Smooth muscle cell (in vitro differentiated cells): ENCODE results near the gene RSPRY1. TPM values are rescaled to one million over a fixed set of nuclear protein-coding genes. Genes with fewer than 3 reads are reported as not detected.

Experiments used
- DNase-seq: peaks from one replicate; lab custom pipeline; 2025; ENCODE audit not compliant: unreplicated experiment; lab: John Stamatoyannopoulos, UW
- H2AFZ ChIP-seq: fragments of 200-600 bp; sonication (generic); 2 replicates; pipeline ENCODE4 v1.6.0; 2016; ENCODE audit warnings: antibody characterized with exemption, low read depth, mild to moderate bottlenecking
- H3F3A ChIP-seq: fragments of 200-600 bp; sonication (generic); 2 replicates; pipeline ENCODE4 v1.6.0; 2017; ENCODE audit warnings: antibody characterized with exemption, low read depth
- H3K27ac ChIP-seq: fragments of 200-600 bp; sonication (generic); 2 replicates; pipeline ENCODE4 v1.5.1; 2016; ENCODE audit warnings: low read depth, mild to moderate bottlenecking
- H3K27me3 ChIP-seq: fragments of 200-600 bp; sonication (generic); 2 replicates; pipeline ENCODE4 v1.6.1; 2016; ENCODE audit warnings: low read depth, mild to moderate bottlenecking
- H3K36me3 ChIP-seq: fragments of 200-600 bp; sonication (generic); 2 replicates; pipeline ENCODE4 v1.5.1; 2016; ENCODE audit warnings: low read depth
- H3K4me1 ChIP-seq: fragments of 200-600 bp; sonication (generic); 2 replicates; pipeline ENCODE4 v1.5.1; 2016; ENCODE audit warnings: low read depth
- H3K4me2 ChIP-seq: fragments of 200-600 bp; sonication (generic); 2 replicates; pipeline ENCODE4 v1.6.0; 2016; ENCODE audit warnings: mild to moderate bottlenecking
- H3K4me3 ChIP-seq: fragments of 200-600 bp; sonication (generic); 2 replicates; pipeline ENCODE4 v1.5.1; 2016; ENCODE audit warnings: mild to moderate bottlenecking
- H3K79me2 ChIP-seq: fragments of 200-600 bp; sonication (generic); 2 replicates; pipeline ENCODE4 v1.6.0; 2016; ENCODE audit warnings: low read depth, mild to moderate bottlenecking
- H3K9ac ChIP-seq: fragments of 200-600 bp; sonication (generic); 2 replicates; pipeline ENCODE4 v1.6.0; 2016; ENCODE audit warnings: low read depth
- H3K9me3 ChIP-seq: fragments of 200-600 bp; sonication (generic); replicated peaks from 2 replicates; pipeline ENCODE4 v1.5.1; 2016; ENCODE audit warnings: low read depth
- H4K20me1 ChIP-seq: fragments of 200-600 bp; sonication (generic); 2 replicates; pipeline ENCODE4 v1.6.0; 2016; ENCODE audit warnings: low read depth
- WGBS: methylation state at CpG from one replicate; pipeline ENCODE4 v1.1.7; 2016; ENCODE audit warnings: low lambda C conversion rate; 5-methylcytosine and 5-hydroxymethylcytosine counted together
- polyA plus RNA-seq: library from polyadenylated mRNA; unstranded; fragments of >200 nt; fragmentation: Nextera tagmentation; extraction: Ambion mirVana; gene quantifications from 2 replicates; pipeline ENCODE4 v1.2.1, GENCODE V29; 2016
- total RNA-seq: library from RNA; depleted of rRNA; stranded (reverse); fragments of >200 nt; gene quantifications from 2 replicates; pipeline ENCODE4 v1.2.3, GENCODE V29; 2014
- TF ChIP-seq, protein P1 (sequence below): fragments of 200-600 bp; sonication (generic); IDR thresholded peaks from 2 replicates; pipeline ENCODE4 v1.5.1; 2017; ENCODE audit warnings: borderline replicate concordance, mild to moderate bottlenecking, antibody characterized with exemption; ENCODE audit not compliant: insufficient read depth, poor library complexity, severe bottlenecking

RSPRY1 gene
- total and polyA plus RNA-seq, 2 experiments from 2014 or later: 42.0 to 57.1 TPM

DNA sequence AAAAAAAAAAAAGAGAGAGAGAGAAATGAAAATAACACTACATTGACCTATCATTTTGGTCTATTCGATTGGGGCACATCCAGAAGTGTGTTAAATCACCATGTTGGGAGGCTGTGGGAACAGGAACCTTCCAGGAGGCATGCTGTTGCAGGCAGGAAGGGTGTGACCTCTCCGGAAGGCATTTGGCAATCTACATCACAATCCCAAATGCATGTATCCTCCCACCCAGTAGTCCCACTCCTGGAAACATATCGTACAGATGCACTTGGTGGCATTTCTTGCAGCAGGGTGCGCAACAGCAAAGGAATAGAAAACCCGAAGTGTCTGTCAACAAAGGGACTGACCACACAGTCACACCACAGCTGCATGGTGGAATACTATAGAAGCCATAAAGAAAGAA, 90.5 kb downstream of the RSPRY1 start:
- WGBS: 80% methylated on average over 5 of the region's 5 CpGs
- no peaks in the 10 kb centered on the region for H3K36me3 ChIP-seq
- H3K27ac ChIP-seq: no peak overlapping the region
- no peak overlapping the region for H3K4me2 ChIP-seq
- no peaks in the 10 kb centered on the region for H3K27me3 ChIP-seq
- DNase-seq: no peak
- H2AFZ ChIP-seq: no peak overlapping the region
- no peak overlapping the region for H3K9ac ChIP-seq
- no peaks in the 10 kb centered on the region for H3F3A ChIP-seq
- H3K4me1 ChIP-seq: peaks cover 3% of the 10 kb centered on the region
- H3K9me3 ChIP-seq: no peaks in the 10 kb centered on the region
- no peaks in the 10 kb centered on the region for H4K20me1 ChIP-seq
- no peak overlapping the region for H3K4me3 ChIP-seq
- TF ChIP-seq, protein P1, sequence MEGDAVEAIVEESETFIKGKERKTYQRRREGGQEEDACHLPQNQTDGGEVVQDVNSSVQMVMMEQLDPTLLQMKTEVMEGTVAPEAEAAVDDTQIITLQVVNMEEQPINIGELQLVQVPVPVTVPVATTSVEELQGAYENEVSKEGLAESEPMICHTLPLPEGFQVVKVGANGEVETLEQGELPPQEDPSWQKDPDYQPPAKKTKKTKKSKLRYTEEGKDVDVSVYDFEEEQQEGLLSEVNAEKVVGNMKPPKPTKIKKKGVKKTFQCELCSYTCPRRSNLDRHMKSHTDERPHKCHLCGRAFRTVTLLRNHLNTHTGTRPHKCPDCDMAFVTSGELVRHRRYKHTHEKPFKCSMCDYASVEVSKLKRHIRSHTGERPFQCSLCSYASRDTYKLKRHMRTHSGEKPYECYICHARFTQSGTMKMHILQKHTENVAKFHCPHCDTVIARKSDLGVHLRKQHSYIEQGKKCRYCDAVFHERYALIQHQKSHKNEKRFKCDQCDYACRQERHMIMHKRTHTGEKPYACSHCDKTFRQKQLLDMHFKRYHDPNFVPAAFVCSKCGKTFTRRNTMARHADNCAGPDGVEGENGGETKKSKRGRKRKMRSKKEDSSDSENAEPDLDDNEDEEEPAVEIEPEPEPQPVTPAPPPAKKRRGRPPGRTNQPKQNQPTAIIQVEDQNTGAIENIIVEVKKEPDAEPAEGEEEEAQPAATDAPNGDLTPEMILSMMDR: no peak
- no peaks in the 10 kb centered on the region for H3K79me2 ChIP-seq

DNA sequence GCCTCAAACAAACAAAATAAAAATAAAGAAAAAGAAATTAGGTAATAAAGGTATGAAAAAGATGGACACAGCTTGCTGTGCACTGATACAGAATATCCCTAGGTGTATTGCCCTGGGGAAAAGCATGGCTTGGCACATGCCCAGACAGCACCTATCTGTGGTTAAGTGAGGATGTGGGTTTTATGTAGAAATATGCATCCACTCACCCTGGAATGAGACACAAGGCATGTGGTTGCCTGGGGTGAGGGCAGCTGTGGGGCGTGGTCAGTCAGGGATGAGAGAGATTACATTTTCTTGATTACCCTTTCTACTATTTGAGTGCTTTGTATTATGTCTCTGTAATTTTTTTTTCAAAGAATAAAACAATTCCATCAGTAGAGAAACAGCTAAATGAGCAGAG, 91.5 kb downstream of the RSPRY1 start:
- Histone ChIP-seq H3K36me3 (no peaks in the 10 kb centered on the region), H3K9me3 (no peaks in the 10 kb centered on the region), H3F3A (no peaks in the 10 kb centered on the region), H3K27me3 (peaks cover under 1% of the 10 kb centered on the region), H3K9ac (no peak overlapping the region), H3K4me1 (peaks cover 3% of the 10 kb centered on the region), H2AFZ (no peak overlapping the region), H3K27ac (no peak overlapping the region), H3K4me3 (no peak overlapping the region), H3K4me2 (no peak overlapping the region), H3K79me2 (no peaks in the 10 kb centered on the region), H4K20me1 (no peaks in the 10 kb centered on the region)
- 68% methylated on average over 1 of the region's 1 CpG for WGBS
- DNase-seq: no peak
- TF ChIP-seq, protein P1: no peak

DNA sequence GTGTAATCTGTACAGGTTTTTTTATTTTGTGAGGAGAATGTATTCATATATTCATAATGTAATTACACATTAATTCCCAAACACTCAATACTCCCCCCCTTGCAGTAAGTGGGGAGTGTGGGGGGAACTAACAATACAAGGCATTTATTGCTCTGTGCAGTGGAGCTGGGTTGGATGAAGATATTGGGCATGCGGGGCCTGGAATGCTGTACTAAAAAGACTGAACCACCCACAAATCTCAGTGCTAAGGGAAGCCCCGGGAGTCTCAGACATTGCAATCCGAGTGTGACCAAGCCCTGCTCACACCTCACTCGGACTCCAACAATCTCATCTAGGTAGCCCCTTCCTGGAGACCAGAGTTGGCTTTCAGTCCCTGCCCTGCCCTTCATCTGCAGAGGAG, 92.4 kb downstream of the RSPRY1 start:
- TF ChIP-seq, protein P1: no peak
- Histone ChIP-seq H4K20me1 (no peaks in the 10 kb centered on the region), H2AFZ (no peak overlapping the region), H3K4me1 (no peaks in the 10 kb centered on the region), H3K4me2 (no peak overlapping the region), H3K9ac (no peak overlapping the region), H3K36me3 (no peaks in the 10 kb centered on the region), H3K9me3 (no peaks in the 10 kb centered on the region), H3K27me3 (peaks cover 10% of the 10 kb centered on the region), H3F3A (no peaks in the 10 kb centered on the region), H3K4me3 (no peak overlapping the region), H3K79me2 (no peaks in the 10 kb centered on the region), H3K27ac (no peak overlapping the region)
- DNase-seq: no peak
- WGBS: 90% methylated on average over 4 of the region's 4 CpGs

DNA sequence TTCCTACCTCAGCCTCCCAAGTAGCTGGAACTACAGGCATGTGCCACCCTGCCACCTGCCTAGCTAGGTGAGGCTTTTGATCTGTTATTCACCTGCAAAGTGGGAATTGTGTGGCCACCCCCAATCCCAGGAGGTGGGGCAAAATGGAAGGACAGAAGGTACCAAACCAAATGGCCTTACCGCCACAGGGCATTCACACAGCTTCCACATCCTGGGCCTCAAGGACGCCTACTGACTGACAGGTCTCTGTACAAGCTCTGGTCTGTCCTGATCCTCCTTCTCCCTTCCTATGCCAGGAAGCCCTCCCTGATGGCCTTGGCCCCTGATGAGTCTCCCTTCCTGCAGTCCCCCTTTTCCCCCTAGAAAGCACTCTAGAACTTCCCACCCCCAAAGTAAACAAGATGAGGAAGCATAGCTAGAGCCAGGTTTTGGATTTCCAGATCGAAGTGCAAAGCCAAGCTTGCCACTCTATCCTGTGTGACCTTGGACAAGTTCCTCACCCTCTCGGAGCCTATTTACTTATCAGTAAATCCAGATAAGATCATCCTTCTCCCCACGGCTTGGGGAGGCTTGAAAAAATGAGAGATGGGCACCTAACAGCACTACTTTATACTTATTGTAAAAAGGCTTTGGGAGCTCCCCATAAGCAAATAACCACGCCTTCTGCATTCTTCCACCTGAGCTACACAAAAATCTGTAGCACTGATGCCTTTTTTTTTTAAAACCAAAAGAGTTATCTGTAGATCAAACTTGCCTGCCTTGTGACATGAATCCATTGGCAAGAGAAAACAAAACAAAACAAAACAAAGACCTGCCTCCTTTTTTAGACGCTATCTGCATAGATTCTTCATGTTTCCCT, 93.9 kb downstream of the RSPRY1 start:
- H3K27ac ChIP-seq: no peak overlapping the region
- no peak overlapping the region for H3K4me2 ChIP-seq
- H3K27me3 ChIP-seq: peaks cover 22% of the 10 kb centered on the region

More for the DNA sequence above, 93.9 kb downstream of the RSPRY1 start:
- H4K20me1 ChIP-seq: no peaks in the 10 kb centered on the region
- H3K4me3 ChIP-seq: no peak overlapping the region
- no peaks in the 10 kb centered on the region for H3K4me1 ChIP-seq
- no peak for DNase-seq
- no peaks in the 10 kb centered on the region for H3K36me3 ChIP-seq
- H2AFZ ChIP-seq: no peak overlapping the region
- H3K9me3 ChIP-seq: no peaks in the 10 kb centered on the region
- no peaks in the 10 kb centered on the region for H3K79me2 ChIP-seq
- no peaks in the 10 kb centered on the region for H3F3A ChIP-seq
- 80% methylated on average over 7 of the region's 7 CpGs for WGBS
- TF ChIP-seq, protein P1: no peak
- H3K9ac ChIP-seq: no peak overlapping the region
